Measurements from ENCODE around the gene MVK.
"Not testable (repeated sequence)": the region's sequence is repeated elsewhere in the genome, so short reads cannot be mapped to it uniquely, and the experiment has no call there.

The MVK gene

GRCh38 chr12:109592195-109592904 is 18.8 kb downstream of the MVK start:
- ATAC-seq, result no peak

DNA sequence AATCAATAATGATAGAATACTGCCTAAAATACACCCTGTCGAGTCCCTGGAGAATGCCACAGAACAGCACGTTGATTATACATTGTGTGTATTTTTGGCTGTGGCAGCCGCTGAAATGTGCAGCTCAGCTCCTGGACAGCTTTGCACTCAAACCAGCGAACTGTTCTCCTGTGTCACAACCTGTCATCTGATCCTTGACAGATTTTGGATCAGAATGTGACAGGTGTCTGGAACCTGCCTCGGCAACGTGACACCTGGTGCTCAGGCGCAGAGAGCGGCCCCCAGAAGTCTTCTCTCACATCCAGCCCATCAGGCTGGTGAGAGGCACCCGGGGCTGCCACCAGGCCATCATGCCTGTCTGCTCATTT is 19.3 kb downstream of the MVK start:
- ATAC-seq, result no peak

DNA sequence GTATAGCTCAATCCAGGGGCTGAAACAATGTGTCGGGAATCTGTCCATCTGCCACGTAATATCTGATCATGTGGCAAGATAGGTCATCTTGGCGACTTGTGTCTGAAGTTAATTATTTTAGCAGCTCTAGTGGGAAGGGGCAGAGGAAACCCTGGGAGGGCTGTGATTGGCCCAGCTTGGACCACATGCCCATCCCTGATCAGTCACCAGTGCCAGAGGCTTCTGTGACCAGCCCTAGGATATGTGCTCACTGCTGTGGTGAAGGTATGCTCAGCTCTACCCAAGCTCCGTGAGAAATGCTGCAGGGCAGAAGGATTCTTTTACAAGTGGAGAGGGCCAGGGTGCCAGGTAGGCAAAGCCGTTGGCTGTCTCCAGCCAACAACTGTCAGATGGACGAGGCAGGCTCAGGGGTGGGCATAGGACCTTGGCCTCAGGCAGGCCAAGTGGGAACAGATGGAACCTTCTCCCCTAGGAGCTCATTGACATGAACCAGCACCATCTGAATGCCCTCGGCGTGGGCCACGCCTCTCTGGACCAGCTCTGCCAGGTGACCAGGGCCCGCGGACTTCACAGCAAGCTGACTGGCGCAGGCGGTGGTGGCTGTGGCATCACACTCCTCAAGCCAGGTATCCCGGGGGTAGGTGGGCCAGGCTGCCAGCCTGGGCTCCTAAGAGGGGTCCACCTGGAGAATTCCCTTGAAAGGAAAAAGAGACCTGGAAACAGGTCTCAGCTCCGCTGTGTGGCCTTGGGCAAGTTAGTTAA is 21.1 kb downstream of the MVK start:
- ATAC-seq, result no peak

DNA sequence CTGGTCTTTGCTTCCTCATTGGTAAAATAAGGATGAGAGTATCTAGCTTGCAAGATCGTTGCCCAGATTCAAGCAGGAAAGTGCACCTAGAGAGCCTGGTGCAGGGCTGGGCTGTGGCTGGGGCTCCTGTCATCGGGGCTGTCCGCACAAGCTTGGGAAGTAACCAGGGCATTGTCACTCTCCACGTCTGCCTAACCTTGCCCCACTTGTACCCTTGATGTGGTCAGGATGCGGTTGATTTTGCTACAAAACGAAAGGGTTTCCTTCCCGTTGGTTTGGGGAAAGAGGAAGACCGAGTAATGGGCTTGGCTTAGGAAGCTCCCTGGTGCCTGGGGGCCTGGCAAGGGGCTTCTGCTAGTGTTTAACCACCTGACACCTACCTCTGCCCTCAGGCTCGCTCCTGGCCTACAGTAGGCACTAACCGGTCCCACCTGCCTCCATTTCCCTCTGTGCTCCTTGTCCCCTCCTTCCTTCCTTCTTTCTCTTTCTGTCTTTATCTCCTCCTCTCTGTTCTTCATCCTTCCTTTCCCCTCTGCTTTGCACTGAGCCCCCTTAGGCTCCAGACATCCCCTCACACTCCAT is 21.8 kb downstream of the MVK start:
- ATAC-seq, result peak; percentile 67 to 69

DNA sequence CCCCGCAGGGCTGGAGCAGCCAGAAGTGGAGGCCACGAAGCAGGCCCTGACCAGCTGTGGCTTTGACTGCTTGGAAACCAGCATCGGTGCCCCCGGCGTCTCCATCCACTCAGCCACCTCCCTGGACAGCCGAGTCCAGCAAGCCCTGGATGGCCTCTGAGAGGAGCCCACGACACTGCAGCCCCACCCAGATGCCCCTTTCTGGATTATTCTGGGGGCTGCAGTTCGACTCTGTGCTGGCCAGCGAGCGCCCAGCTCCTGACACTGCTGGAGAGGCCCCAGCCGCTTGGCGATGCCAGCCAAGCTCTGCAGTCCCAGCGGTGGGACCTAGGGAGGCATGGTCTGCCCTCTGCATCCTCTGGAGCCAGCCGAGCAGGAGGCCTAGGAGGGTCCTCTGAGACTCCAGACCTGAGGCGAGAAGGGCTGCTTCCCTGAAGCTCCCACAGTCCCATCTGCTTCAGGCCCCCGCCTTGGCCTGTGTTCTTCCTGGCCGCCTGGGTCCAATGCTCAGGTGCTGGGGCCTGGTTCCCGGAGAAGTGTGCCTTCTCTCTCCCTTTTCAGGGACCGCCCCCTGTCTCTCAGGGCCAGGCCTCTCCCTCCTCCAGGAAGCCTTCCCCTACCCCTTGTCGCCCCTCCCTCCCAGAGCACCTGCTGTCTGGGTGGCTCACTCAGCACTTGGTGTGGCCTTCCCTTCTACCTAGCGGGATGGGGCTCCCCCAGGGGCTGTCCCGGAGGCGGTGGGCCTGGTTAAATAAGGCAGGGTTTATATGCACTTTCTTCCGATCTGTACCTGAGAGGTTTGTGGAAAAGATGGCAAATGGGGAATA is 23.0 kb downstream of the MVK start:
- no peak for ATAC-seq

- no peak for ATAC-seq
These were observed 23.8 kb downstream of the MVK start for GRCh38 chr12:109597414-109597794.

DNA sequence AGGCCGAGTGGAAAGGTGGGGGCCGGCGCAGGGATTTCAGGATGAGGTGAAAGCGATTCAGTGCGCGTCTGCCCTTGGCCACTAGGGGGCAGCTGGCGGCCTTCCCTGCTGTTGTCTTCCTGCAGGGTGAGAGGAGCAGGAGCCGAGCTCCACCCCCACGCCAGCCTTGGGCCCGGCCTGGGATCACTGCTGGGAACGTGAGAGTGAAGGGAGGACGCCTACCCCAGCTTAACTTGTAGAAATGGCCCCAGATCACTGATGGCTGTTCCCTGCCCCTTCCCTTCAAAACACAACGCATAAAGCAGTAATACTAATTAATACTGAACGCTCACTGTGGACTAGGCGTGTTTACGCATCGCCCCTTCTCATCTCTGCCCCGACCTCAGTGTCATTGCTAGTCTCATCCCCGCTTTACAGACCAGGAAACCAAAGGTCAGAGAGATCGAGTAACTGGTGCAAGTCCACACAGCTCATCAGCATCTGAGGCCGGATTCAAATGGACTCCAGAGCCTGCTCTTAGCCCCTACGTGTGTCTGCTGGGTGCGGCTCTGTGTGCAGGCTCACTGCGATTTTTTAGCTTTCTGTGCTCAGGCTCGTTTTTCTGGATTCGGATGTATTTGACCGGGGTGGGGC is 24.3 kb downstream of the MVK start:
- peak; percentile 42 to 48 for ATAC-seq

GRCh38 chr12:109598428-109598854 is 24.8 kb downstream of the MVK start:
- no peak for ATAC-seq

GRCh38 chr12:109599087-109599486 is 25.5 kb downstream of the MVK start:
- ATAC-seq, result no peak

GRCh38 chr12:109600481-109600880 is 26.9 kb downstream of the MVK start:
- no peak for ATAC-seq

GRCh38 chr12:109600995-109601394 is 27.4 kb downstream of the MVK start:
- no peak for ATAC-seq

- ATAC-seq, result no peak
These were observed 28.0 kb downstream of the MVK start for GRCh38 chr12:109601557-109601956.

- ATAC-seq, result not testable (repeated sequence)
These were observed 28.5 kb downstream of the MVK start for GRCh38 chr12:109602132-109602531.

DNA sequence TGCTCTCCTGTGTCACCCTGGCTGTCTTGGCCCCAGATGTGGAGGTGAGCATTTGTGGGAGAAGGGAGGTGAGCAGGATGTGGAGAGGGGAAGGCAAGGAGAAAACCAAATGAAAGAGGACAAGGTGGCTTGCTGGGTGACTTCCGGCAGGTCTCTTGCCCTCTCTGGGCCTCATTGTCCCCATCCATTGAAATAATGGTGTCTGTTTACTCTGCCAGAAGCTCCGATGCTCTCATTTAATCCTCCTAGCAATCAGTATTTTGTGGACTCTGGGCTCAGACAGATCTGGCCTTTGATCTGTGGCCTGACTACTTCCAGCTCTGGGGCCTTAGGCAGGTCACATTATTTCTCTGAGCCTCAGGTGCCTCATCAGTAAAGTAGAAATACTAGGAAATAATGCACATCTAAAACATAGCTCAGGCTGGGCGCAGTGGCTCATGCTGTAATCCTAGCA is 30.6 kb downstream of the MVK start:
- ATAC-seq, result no peak

DNA sequence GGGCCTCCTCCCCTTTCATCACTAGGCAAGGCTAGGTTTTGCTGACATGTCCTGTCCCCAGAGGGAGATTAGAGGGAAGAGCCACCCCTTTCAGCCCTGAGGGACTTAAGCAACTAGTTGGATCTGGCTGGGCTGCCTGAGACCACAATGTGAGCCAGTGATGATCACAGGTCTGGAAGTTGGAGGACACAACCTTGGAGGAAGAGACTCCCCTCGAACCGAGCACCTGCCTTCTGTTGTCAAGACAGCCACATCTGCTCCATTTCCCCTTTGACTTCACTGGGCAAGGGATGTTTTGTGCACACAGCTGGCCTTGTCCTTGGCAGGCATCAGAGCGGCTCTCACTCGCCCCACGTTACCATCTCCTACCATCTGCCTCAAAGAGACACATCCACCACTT is 31.4 kb downstream of the MVK start:
- no peak for ATAC-seq

DNA sequence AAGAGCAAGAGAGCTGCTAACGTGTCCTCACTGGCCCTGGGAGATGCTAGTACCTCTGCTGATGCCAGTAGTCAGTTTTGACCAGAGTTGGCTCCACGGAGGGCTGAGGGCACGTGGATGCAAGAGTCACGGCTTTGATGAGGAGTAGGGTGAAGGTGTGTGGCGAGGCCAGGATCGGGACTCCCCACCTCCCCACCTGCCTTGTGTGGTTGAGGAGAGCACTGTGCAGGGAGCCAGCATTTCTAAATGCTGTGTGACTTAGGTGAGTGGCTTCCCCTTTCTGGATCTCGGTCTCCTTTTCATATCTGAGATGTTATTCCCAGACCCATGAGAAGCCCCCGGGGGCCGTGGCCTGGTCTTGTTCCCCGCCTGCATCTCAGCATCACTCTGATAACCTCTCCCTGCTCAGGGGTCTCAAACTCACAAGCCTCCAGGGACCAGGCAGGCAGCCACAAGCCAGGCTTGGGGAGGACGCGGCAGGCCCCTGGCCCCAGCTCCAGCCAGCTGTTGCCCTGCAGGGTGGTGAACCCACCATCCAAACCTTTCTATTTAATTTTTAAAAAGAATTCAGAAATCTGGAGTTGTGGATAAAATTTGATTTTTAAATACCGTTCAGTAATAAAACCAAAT is 32.1 kb downstream of the MVK start:
- ATAC-seq, result no peak

DNA sequence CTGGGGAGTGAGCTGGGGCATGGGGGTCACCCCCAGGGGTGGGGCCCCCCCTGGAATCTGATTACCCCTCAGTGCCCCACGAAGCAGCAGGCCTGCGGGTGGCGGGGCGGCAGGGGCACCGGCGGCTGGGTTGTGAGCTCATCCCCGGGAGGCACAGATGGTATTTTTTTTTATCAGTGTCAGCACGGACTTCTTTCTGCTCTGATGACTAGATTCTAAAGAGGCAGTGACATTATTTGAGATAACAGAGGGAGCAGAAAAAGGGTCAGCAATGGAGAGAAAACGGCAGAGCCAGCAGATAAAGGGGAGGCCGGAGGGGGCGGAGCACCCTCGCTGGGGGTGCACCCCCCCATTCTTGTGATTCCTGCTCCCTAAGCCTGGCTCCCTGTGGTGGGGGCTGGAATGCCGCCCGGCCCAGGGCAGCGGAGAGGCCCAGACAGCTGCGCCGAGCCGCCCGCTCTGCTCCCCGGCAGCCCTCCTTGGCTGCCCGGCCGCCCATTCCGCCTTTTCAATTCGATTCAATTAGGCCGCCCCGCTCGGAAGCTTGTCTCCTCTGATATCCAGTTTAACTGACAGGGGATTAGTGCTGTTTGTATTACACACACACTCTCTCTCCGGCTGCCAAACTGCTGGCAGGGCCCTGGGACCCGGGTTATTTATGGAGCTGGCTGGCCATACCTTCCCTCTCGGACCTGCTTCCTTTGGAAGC is 32.9 kb downstream of the MVK start:
- no peak for ATAC-seq

GRCh38 chr12:109607618-109608017 is 34.0 kb downstream of the MVK start:
- ATAC-seq, result no peak

GRCh38 chr12:109608270-109608669 is 34.7 kb downstream of the MVK start:
- no peak for ATAC-seq

DNA sequence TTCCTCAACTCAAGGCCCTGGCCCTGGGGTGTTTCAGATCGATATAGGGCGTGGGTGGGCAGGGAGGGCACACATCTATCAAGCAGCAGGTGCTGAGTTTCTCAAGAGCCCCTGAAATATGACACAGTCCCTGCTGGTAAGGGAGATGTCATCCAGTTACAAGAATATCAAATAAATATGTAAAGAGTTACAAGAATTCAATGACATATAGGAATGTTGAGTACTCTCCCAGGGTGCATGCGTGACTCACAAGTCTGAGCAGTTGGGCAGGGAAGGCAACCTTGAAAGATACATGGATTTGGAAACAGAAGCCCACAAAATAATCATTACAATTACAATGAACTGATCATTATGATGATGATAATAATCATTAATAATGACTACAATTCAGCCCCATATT is 35.2 kb downstream of the MVK start:
- ATAC-seq, result no peak

DNA sequence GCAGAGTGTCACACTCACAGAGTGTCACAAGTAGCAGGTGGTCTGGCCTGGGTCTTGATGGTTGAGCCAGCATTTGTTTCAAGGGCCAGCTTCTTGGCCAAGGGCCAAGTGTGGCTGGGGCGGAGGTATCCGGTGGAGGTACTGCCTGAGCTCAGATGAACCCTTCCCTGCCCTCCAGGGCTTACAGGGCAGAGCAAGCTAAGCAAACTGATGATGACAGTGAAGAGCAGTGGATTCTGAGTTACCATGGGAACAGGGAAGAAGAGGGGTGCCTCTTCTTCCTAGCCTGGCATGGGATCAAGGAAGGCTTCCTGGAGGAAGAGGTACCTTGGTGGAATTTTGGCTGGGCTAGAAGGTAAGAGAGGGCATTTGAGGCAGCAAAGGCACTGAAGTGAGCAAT is 35.7 kb downstream of the MVK start:
- ATAC-seq, result no peak
